Activated T-helper 2 cell treated with anti-CD3 and anti-CD28 coated beads, Interferon-gamma antibody, Interleukin-2, Interleukin-4, amounts not matched to agents 10 μg/mL and 5 μg/mL and 100 μg/mL, durations not matched to agents 14 hours and 24 hours and 36 hours (primary cell): ENCODE measurements around the gene CDKN2C. TPM values are rescaled to one million over a fixed set of nuclear protein-coding genes. Genes with fewer than 3 reads are reported as not detected.
"Not testable (repeated sequence)": the region's sequence is repeated elsewhere in the genome, so short reads cannot be mapped to it uniquely, and the experiment has no call there.

ENCODE experiments used
- DNase-seq: peaks from one replicate; pipeline ENCODE4 v3.0.0; 2021; ENCODE audit warnings: low spot score
- H3K27ac Mint-ChIP-seq: one replicate; pipeline ENCODE4 v1.8.0; 2021; ENCODE audit warnings: mixed read lengths
- H3K27me3 Mint-ChIP-seq: one replicate; pipeline ENCODE4 v1.8.0; 2021; ENCODE audit warnings: low read depth, mixed read lengths
- H3K36me3 Mint-ChIP-seq: one replicate; pipeline ENCODE4 v1.8.0; 2021; ENCODE audit warnings: low read depth, mixed read lengths
- H3K4me1 Mint-ChIP-seq: one replicate; pipeline ENCODE4 v1.8.0; 2021; ENCODE audit warnings: low read depth, mixed read lengths
- H3K4me3 Mint-ChIP-seq: one replicate; pipeline ENCODE4 v1.8.0; 2021; ENCODE audit warnings: low read depth, mild to moderate bottlenecking, moderate library complexity, mixed read lengths
- H3K9me3 Mint-ChIP-seq: one replicate; pipeline ENCODE4 v1.8.0; 2021; ENCODE audit warnings: mixed read lengths
- intact Hi-C: fragments of 100-400 bp; cut with micrococcal nuclease; formaldehyde crosslinking; loops from one replicate; pipeline ENCODE4 v1.15.1; 2023
- total RNA-seq: library from RNA; stranded (reverse); gene quantifications from 2 replicates; pipeline ENCODE4 v1.2.3, GENCODE V29; 2022

The CDKN2C gene
- total RNA-seq, 1 donor from 2014 or later: 14.5 TPM

DNA sequence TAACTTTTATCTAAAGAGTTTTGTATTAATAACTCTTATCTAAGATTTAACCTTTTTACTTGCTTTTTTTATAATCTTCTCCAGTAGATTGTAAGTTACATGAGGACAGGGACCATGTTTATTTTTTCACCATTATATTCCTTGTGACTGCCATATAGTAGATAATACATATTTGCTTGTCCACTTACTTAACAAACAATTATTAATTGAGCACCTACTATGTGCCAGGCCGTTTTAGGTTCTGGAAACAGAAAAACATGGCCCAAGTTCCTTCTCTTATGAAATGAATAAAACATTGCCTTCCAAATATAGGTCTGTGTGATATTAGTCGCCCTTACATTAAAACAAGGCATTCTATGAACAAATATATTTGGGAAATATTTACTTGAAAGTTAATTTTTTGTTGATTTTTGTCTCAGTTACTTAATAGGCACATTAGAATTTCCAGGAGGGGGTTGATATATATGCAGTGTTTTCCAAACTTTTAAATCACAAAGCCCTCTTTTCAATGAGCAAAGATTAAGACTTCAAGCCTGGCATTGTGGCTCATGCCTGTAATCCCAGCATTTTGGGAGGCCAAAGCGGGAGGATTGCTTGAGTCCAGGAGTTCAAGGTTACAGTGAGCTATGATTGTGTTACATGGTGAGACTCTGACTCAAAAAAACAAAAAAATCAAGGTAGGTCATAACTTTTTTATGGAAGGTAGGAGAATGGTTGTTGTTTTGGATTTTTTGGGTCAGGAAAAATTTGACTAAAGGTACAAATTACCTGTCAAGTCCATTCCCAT is 22.7 kb downstream of the CDKN2C start:
- DNase-seq: no peak
- no peak overlapping the region for H3K27ac Mint-ChIP-seq
- no peaks in the 10 kb centered on the region for H3K36me3 Mint-ChIP-seq
- H3K27me3 Mint-ChIP-seq: peaks cover 21% of the 10 kb centered on the region
- H3K9me3 Mint-ChIP-seq: no peaks in the 10 kb centered on the region
- no peak overlapping the region for H3K4me3 Mint-ChIP-seq
- intact Hi-C loops: no loop called here
- no peaks in the 10 kb centered on the region for H3K4me1 Mint-ChIP-seq

DNA sequence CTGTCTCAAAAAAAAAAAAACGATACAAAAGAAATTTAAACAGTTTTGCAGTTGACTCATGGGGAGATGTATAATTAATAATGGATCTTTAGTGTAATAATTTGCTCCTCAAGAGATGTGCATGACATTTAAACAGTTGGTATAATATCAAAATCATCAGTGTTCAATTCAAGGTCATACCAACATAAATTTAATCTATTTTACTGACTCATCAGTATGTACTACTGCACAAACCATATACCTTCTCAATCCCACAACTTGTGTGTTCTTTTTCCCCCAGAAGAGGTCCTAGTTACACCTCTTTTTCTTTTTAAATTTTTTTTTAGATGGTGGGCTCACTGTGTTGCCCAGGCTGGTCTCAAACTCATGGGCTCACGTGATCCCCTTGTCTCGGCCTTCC is 23.6 kb downstream of the CDKN2C start:
- intact Hi-C loops: no loop called here
- no peak for DNase-seq

DNA sequence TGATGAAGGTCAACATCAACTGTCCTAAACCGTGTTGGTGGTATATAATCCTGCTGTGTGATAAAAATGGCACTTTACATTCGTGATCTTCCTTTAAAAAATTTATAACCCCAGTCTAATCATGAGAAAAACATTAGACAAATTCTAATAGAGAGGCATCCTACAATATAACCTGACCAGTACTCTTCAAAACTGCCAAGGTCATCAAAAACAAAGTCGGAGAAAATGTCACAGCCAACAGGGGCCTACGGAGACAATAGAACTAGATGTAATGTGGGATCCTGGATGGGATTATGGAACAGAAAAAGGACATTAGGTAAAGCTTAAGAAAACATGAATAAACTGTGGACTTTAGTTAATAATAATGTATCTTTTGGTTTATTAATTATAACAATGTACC is 25.0 kb downstream of the CDKN2C start:
- Mint-ChIP-seq H3K4me1 (no peaks in the 10 kb centered on the region), H3K36me3 (no peaks in the 10 kb centered on the region)
- intact Hi-C loops: no loop called here

More for the DNA sequence above, 23.6 kb downstream of the CDKN2C start:
- H3K27ac Mint-ChIP-seq: no peak overlapping the region
- no peak overlapping the region for H3K4me3 Mint-ChIP-seq
- no peaks in the 10 kb centered on the region for H3K9me3 Mint-ChIP-seq
- no peaks in the 10 kb centered on the region for H3K36me3 Mint-ChIP-seq
- peaks cover 24% of the 10 kb centered on the region for H3K27me3 Mint-ChIP-seq
- H3K4me1 Mint-ChIP-seq: no peaks in the 10 kb centered on the region

DNA sequence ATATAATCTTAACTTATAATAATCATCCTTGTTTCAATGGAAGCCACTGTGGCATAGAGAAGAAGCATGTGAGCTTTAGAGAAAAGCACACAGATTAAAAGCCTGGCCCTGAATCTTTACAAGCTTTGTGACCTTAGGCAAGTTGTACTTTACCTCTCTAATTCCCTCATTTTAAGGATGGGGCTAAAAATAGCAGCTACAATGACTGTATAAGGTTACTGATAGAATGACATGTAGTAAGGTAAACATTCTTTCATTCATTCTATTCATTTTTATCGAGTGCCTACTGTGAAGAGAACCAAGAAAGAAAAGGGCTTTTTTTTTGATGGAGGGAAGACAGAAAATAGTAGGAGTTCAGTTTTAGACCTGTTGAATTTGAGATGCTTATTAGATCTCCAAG is 25.6 kb downstream of the CDKN2C start:
- no peaks in the 10 kb centered on the region for H3K36me3 Mint-ChIP-seq
- intact Hi-C loops: no loop called here
- no peak overlapping the region for H3K4me3 Mint-ChIP-seq
- peaks cover 28% of the 10 kb centered on the region for H3K27me3 Mint-ChIP-seq
- no peak for DNase-seq
- H3K27ac Mint-ChIP-seq: no peak overlapping the region
- no peaks in the 10 kb centered on the region for H3K4me1 Mint-ChIP-seq
- H3K9me3 Mint-ChIP-seq: no peaks in the 10 kb centered on the region

More for the DNA sequence above, 25.0 kb downstream of the CDKN2C start:
- Mint-ChIP-seq H3K9me3 (no peaks in the 10 kb centered on the region), H3K27me3 (peaks cover 25% of the 10 kb centered on the region), H3K4me3 (no peak overlapping the region), H3K27ac (no peak overlapping the region)
- no peak for DNase-seq

DNA sequence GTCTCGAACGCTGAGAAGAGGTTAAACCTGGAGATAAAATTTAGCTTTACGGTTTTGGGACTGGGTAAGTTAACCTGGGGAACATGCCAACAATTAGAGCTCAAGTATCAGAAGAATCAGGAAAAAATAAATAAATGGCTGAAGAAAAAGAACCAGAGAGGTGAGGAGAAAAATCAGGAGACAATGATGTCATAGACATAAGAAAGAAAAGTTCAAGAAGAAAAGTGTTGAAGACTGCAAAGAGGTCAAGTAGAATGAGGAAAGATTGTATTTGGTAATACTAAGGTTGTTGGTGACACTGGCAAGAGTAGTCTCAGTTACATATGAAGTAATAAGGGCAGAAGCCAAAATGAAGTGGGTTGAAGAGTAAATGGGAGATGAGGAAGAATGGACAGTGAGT is 26.0 kb downstream of the CDKN2C start:
- no peak for DNase-seq
- intact Hi-C loops: no loop called here
- Mint-ChIP-seq H3K27me3 (peaks cover 28% of the 10 kb centered on the region), H3K36me3 (no peaks in the 10 kb centered on the region), H3K4me3 (no peak overlapping the region), H3K9me3 (no peaks in the 10 kb centered on the region), H3K4me1 (no peaks in the 10 kb centered on the region), H3K27ac (no peak overlapping the region)

DNA sequence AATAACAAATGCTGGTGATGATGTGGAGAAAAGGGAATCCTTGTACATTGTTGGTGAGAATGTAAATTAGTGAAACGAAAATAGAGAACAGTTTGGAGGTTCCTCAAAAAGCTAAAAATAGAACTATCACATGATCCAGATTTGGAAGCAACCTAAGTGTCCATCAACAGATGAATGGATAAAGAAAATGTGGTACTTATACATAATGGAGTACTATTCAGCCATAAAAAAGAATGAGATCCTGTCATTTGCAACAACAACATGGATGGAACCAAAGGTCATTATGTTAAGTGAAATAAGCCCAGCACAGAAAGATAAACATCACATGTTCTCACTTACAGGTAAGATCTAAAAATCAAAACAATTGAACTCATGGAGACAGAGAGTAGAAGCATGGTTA is 29.3 kb downstream of the CDKN2C start:
- H3K27me3 Mint-ChIP-seq: peaks cover 26% of the 10 kb centered on the region

DNA sequence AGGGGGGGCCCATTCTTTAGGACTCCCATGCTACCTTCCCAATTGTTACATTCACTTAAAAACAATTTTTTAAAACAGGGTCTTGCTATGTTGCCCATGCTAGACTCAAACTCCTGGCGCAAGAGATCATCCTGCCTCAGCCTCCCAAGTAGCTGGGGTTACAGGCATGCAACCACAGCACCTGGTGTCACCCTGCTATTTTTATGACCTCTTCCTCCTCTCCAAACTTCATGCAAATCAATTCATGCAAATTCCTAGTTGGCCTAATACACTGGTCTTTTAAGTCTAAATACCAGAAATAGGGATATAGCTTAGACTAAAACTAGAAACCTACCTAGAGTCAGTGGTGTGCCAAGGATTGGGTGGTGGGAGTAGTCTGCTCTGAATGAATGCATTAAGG is 30.1 kb downstream of the CDKN2C start:
- Mint-ChIP-seq H3K27me3 (peaks cover 28% of the 10 kb centered on the region), H3K4me3 (no peak overlapping the region), H3K27ac (no peak overlapping the region), H3K9me3 (no peaks in the 10 kb centered on the region), H3K4me1 (no peaks in the 10 kb centered on the region), H3K36me3 (no peaks in the 10 kb centered on the region)
- DNase-seq: no peak
- intact Hi-C loops: no loop called here

More for the DNA sequence above, 29.3 kb downstream of the CDKN2C start:
- H3K4me1 Mint-ChIP-seq, H3K36me3 Mint-ChIP-seq, DNase-seq, H3K9me3 Mint-ChIP-seq, H3K4me3 Mint-ChIP-seq, intact Hi-C loops, H3K27ac Mint-ChIP-seq: not testable (repeated sequence)

DNA sequence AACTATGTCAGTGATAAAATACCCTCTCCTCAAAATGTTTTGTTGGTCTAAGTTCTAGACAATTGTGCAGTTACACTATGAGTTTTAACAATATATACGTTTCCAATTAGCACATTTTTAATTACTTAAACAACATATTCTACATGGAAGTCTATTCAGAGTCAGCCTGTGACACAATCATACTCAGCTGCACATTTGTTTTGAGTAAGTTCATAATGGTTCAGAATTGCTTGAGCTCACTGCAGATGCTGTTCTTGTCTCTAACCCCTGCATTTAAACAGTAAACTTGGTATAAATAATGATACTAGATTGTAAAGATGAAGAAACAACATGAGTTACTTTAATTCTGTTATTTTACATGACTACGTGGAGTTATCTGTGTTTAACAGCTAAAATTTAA is 30.6 kb downstream of the CDKN2C start:
- intact Hi-C loops: no loop called here
- H3K9me3 Mint-ChIP-seq: no peaks in the 10 kb centered on the region
- H3K4me1 Mint-ChIP-seq: no peaks in the 10 kb centered on the region
- DNase-seq: no peak
- H3K4me3 Mint-ChIP-seq: no peak overlapping the region
- no peaks in the 10 kb centered on the region for H3K36me3 Mint-ChIP-seq
- no peak overlapping the region for H3K27ac Mint-ChIP-seq
- H3K27me3 Mint-ChIP-seq: peaks cover 27% of the 10 kb centered on the region

DNA sequence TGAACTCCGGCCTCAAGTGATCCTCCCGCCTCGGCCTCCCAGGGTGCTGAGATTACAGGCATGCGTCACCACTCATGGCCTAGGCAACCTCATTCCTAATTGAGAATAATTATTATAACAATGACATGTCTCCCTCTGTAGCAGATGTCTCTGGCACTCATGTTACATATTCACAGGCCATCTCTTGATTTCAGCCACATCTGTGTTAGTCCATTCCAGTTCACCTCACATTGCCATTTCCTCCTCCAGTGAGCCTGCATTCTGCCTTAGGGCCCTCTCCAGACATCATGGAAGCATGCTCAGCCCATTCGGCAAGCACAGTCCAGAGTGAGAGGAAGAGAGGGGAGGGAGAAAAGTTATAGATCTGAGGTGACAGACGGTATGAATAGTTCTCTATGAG is 32.5 kb downstream of the CDKN2C start:
- no peak for DNase-seq
- no peaks in the 10 kb centered on the region for H3K36me3 Mint-ChIP-seq
- H3K27me3 Mint-ChIP-seq: peaks cover 27% of the 10 kb centered on the region
- H3K9me3 Mint-ChIP-seq: no peaks in the 10 kb centered on the region
- no peaks in the 10 kb centered on the region for H3K4me1 Mint-ChIP-seq
- no peak overlapping the region for H3K27ac Mint-ChIP-seq
- intact Hi-C loops: no loop called here
- no peak overlapping the region for H3K4me3 Mint-ChIP-seq

DNA sequence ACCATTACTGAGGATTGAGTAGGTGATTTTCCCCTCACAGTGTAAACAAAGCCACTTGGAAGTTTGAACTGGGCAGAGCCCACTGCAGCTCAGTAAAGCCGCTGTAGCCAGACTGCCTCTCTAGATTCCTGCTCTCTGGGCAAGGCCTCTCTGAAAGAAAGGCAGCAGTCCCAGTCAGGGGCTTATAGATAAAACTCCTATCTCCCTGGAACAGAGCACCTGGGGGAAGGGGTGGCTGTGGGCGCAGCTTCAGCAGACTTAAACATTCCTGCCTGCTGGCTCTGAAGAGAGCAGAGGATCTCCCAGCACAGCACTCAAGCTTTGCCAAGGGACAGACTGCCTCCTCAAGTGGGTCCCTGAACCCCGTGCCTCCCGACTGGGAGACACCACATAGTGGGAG is 35.5 kb downstream of the CDKN2C start:
- H3K27me3 Mint-ChIP-seq: peaks cover 24% of the 10 kb centered on the region
- DNase-seq, H3K4me3 Mint-ChIP-seq, H3K27ac Mint-ChIP-seq, H3K36me3 Mint-ChIP-seq, H3K9me3 Mint-ChIP-seq, intact Hi-C loops, H3K4me1 Mint-ChIP-seq: not testable (repeated sequence)

DNA sequence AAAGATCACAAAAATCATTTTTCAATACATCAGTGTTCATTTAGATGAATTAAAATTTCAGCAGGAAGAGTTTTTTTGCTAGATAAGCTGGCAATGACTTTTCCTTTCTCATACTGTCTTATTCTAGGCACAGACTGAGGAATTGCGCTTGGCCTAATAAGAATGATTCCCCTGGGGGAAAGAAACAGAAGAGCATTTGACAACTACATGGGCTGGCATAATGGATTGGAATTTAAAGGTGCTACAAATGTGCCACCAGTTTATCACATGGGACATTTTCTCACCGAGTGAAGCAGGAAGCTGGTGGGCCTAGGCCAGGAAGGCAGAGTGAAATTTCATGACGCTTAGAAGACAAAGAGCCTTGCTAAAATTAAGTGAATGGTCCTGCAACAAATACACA is 39.3 kb downstream of the CDKN2C start:
- no peaks in the 10 kb centered on the region for H3K4me1 Mint-ChIP-seq
- peaks cover 20% of the 10 kb centered on the region for H3K27me3 Mint-ChIP-seq
- no peaks in the 10 kb centered on the region for H3K36me3 Mint-ChIP-seq
- no peak for DNase-seq
- intact Hi-C loops: no loop called here
- H3K27ac Mint-ChIP-seq: no peak overlapping the region
- no peaks in the 10 kb centered on the region for H3K9me3 Mint-ChIP-seq
- H3K4me3 Mint-ChIP-seq: no peak overlapping the region

DNA sequence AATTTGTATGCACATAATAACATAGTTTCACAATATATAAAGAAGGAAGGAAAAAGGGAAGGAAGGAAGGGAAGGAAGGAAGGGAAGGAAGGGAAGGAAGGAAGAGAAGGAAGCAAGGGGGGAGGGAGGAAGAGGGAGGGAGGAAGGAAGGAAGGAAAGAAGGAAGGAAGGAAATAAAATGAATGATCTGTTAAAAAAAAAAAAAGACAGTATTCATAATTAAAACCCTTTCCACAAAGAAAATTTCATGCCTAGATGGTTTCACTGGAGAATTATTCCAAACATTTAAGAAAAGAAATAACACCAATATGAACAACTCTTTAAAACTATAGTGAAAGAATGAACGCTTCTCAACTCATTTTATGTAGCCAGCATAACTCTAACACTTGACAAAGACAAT is 44.8 kb downstream of the CDKN2C start:
- Mint-ChIP-seq H3K27ac (no peak overlapping the region), H3K36me3 (no peaks in the 10 kb centered on the region), H3K4me1 (no peaks in the 10 kb centered on the region), H3K4me3 (no peak overlapping the region), H3K9me3 (no peaks in the 10 kb centered on the region), H3K27me3 (peaks cover 16% of the 10 kb centered on the region)
- intact Hi-C loops: no loop called here
- DNase-seq: no peak

DNA sequence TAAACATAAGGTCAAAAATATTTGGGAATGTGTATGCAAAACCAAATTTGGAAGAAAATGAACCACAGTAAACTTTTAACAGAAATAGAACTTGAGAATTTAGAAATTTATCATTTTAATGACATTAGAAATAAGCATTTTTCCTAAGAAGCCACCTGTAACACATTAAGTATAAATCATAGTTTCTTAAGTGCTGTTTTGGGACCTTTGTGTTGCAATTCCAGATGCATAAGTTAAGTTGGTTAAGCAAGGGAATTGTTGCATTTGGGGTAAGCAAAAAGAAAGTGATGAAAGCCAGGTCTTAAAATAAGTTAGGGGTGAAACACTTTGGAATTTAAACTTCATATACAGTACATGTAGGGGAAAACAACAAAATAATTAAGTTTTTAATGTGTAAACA is 49.8 kb downstream of the CDKN2C start:
- H3K27me3 Mint-ChIP-seq: peaks cover 16% of the 10 kb centered on the region
- no peak for DNase-seq
- H3K4me1 Mint-ChIP-seq: no peaks in the 10 kb centered on the region
- H3K36me3 Mint-ChIP-seq: no peaks in the 10 kb centered on the region
- intact Hi-C loops: no loop called here
- H3K9me3 Mint-ChIP-seq: no peaks in the 10 kb centered on the region
- H3K27ac Mint-ChIP-seq: no peak overlapping the region
- no peak overlapping the region for H3K4me3 Mint-ChIP-seq
